MM.1S (cell line): ENCODE data around the gene NCAM2.

ENCODE experiments used
- DNase-seq: peaks from one replicate; pipeline ENCODE4 v3.0.0-alpha.2; 2015
- H2AFZ ChIP-seq: fragments of 300-600 bp; sonication (generic); 2 replicates; pipeline ENCODE4 v1.6.0; 2016; ENCODE audit warnings: antibody characterized with exemption, low read length
- H3F3A ChIP-seq: fragments of 300-600 bp; sonication (generic); 2 replicates; pipeline ENCODE4 v1.6.1; 2016; ENCODE audit warnings: mild to moderate bottlenecking, antibody characterized with exemption, low read length, moderate library complexity, mixed read lengths; ENCODE audit not compliant: insufficient read depth
- H3K27ac ChIP-seq: fragments of 300-600 bp; sonication (generic); 2 replicates; pipeline ENCODE4 v1.5.1; 2016; ENCODE audit warnings: mild to moderate bottlenecking, low read length
- H3K27me3 ChIP-seq: fragments of 300-600 bp; sonication (generic); replicated peaks from 2 replicates; pipeline ENCODE4 v1.6.0; 2016; ENCODE audit warnings: low read length; ENCODE audit not compliant: insufficient read depth
- H3K36me3 ChIP-seq: fragments of 300-600 bp; sonication (generic); replicated peaks from 2 replicates; pipeline ENCODE4 v1.6.1; 2016; ENCODE audit warnings: mild to moderate bottlenecking, low read length, mixed read lengths; ENCODE audit not compliant: insufficient read depth
- H3K4me1 ChIP-seq: fragments of 300-600 bp; sonication (generic); 2 replicates; pipeline ENCODE4 v1.6.1; 2016; ENCODE audit warnings: low read length, mixed read lengths
- H3K4me2 ChIP-seq: fragments of 300-600 bp; sonication (generic); 2 replicates; pipeline ENCODE4 v1.6.0; 2016; ENCODE audit warnings: low read depth, low read length
- H3K4me3 ChIP-seq: fragments of 300-600 bp; sonication (generic); 2 replicates; pipeline ENCODE4 v1.5.1; 2016; ENCODE audit warnings: low read length, mixed read lengths
- H3K79me2 ChIP-seq: fragments of 300-600 bp; sonication (generic); 2 replicates; pipeline ENCODE4 v1.6.1; 2016; ENCODE audit warnings: mixed run types, low read length, mixed read lengths
- H3K9ac ChIP-seq: fragments of 300-600 bp; sonication (generic); 2 replicates; pipeline ENCODE4 v1.6.1; 2016; ENCODE audit warnings: low read length, mixed read lengths
- H3K9me2 ChIP-seq: fragments of 300-600 bp; sonication (generic); replicated peaks from 2 replicates; pipeline ENCODE4 v1.6.1; 2016; ENCODE audit warnings: mild to moderate bottlenecking, low read length, mixed read lengths; ENCODE audit not compliant: insufficient read depth
- H3K9me3 ChIP-seq: fragments of 300-600 bp; sonication (generic); replicated peaks from 2 replicates; pipeline ENCODE4 v1.6.1; 2016; ENCODE audit warnings: mild to moderate bottlenecking, low read length, mixed read lengths; ENCODE audit not compliant: insufficient read depth
- H4K20me1 ChIP-seq: fragments of 300-600 bp; sonication (generic); 2 replicates; pipeline ENCODE4 v1.6.1; 2016; ENCODE audit warnings: mild to moderate bottlenecking, low read length, moderate library complexity, mixed read lengths; ENCODE audit not compliant: insufficient read depth
- CTCF ChIP-seq: fragments of 300-600 bp; sonication (generic); IDR thresholded peaks from 2 replicates; pipeline ENCODE4 v1.5.1; 2016; ENCODE audit warnings: antibody characterized with exemption, low read length, mixed read lengths
- EZH2 ChIP-seq: fragments of 300-600 bp; sonication (generic); optimal IDR thresholded peaks from 2 replicates; pipeline ENCODE3; 2017; ENCODE audit warnings: low read depth, mild to moderate bottlenecking, antibody characterized with exemption, low read length, mixed read lengths
- EZH2phosphoT487 ChIP-seq: fragments of 300-600 bp; sonication (generic); IDR thresholded peaks from 2 replicates; pipeline ENCODE4 v1.6.1; 2018; ENCODE audit warnings: antibody characterized with exemption, low read length

Gene NCAM2

GRCh38 chr21:20996421-20997310, 1.5 kb upstream of the NCAM2 start:
- no peak overlapping the region for H3K27ac ChIP-seq
- H3F3A ChIP-seq, result peaks cover 6% of the 10 kb centered on the region
- H3K4me3 ChIP-seq, result no peak overlapping the region
- no peaks in the 10 kb centered on the region for H3K9me3 ChIP-seq
- no peak overlapping the region for H3K4me2 ChIP-seq
- DNase-seq, result no peak
- no peaks in the 10 kb centered on the region for H3K79me2 ChIP-seq
- no peaks in the 10 kb centered on the region for H3K4me1 ChIP-seq
- TF ChIP-seq CTCF, result no peak
- TF ChIP-seq EZH2, result no peak
- TF ChIP-seq EZH2phosphoT487, result no peak
- no peaks in the 10 kb centered on the region for H3K27me3 ChIP-seq
- H3K36me3 ChIP-seq, result no peaks in the 10 kb centered on the region
- no peaks in the 10 kb centered on the region for H3K9me2 ChIP-seq
- no peak overlapping the region for H2AFZ ChIP-seq
- no peaks in the 10 kb centered on the region for H4K20me1 ChIP-seq
- no peak overlapping the region for H3K9ac ChIP-seq

- Histone ChIP-seq H3K27me3 (no peaks in the 10 kb centered on the region), H2AFZ (no peak overlapping the region), H4K20me1 (no peaks in the 10 kb centered on the region), H3K4me2 (no peak overlapping the region), H3F3A (peaks cover 12% of the 10 kb centered on the region), H3K9ac (no peak overlapping the region), H3K9me3 (no peaks in the 10 kb centered on the region), H3K4me3 (no peak overlapping the region), H3K27ac (no peak overlapping the region), H3K36me3 (no peaks in the 10 kb centered on the region), H3K79me2 (no peaks in the 10 kb centered on the region), H3K4me1 (peaks cover 2% of the 10 kb centered on the region; the same call in 1 of the 2 replicates), H3K9me2 (no peaks in the 10 kb centered on the region)
- DNase-seq, result no peak
- no peak for TF ChIP-seq CTCF
- TF ChIP-seq EZH2phosphoT487, result no peak
- TF ChIP-seq EZH2, result no peak
Measured at GRCh38 chr21:20997311-20997635, 936 bp upstream of the NCAM2 start.

GRCh38 chr21:20998456-20998789, 214 bp downstream of the NCAM2 start:
- Histone ChIP-seq H4K20me1 (no peaks in the 10 kb centered on the region), H3K79me2 (no peaks in the 10 kb centered on the region), H3K27me3 (no peaks in the 10 kb centered on the region), H3K27ac (peak overlapping the region; percentile 50; the same call in 1 of the 2 replicates), H3K9ac (peak overlapping the region; percentile 45; the same call in 1 of the 2 replicates), H3K9me3 (no peaks in the 10 kb centered on the region), H3K4me1 (peaks cover 8% of the 10 kb centered on the region), H3F3A (peaks cover 16% of the 10 kb centered on the region), H2AFZ (peak overlapping the region; percentile 88), H3K4me2 (peak overlapping the region; percentile 73), H3K4me3 (peak overlapping the region; percentile 74), H3K9me2 (no peaks in the 10 kb centered on the region), H3K36me3 (no peaks in the 10 kb centered on the region)
- TF ChIP-seq EZH2 (no peak), CTCF (no peak), EZH2phosphoT487 (no peak)
- DNase-seq, result no peak
